GM23338 (cell line): ENCODE results near the gene FRZB.

Experiments
- EZH2phosphoT487 ChIP-seq: fragments of 200-600 bp; sonication (generic); IDR thresholded peaks from one replicate; pipeline ENCODE4 v1.8.1; 2018; ENCODE audit warnings: antibody characterized with exemption; ENCODE audit not compliant: unreplicated experiment
- POLR2AphosphoS5 ChIP-seq: IDR thresholded peaks from 2 replicates; pipeline ENCODE4 v1.6.1; 2016; ENCODE audit warnings: antibody characterized with exemption, low read depth
- TF ChIP-seq, protein P1 (sequence below): IDR thresholded peaks from one replicate; pipeline ENCODE4 v1.6.1; 2018; ENCODE audit warnings: antibody characterized with exemption; ENCODE audit not compliant: unreplicated experiment
- TF ChIP-seq, protein P2 (sequence below), 2 experiments: fragments of 200-600 bp in 1 of 2; sonication (generic) in 1 of 2; conservative IDR thresholded peaks; 2 replicates each; pipeline versions ENCODE4 v1.5.1 to v1.6.1; 2016 to 2017; ENCODE audit warnings: antibody characterized with exemption in 2 of 2, low read depth in 2 of 2, mild to moderate bottlenecking in 2 of 2, moderate library complexity in 1 of 2

DNA sequence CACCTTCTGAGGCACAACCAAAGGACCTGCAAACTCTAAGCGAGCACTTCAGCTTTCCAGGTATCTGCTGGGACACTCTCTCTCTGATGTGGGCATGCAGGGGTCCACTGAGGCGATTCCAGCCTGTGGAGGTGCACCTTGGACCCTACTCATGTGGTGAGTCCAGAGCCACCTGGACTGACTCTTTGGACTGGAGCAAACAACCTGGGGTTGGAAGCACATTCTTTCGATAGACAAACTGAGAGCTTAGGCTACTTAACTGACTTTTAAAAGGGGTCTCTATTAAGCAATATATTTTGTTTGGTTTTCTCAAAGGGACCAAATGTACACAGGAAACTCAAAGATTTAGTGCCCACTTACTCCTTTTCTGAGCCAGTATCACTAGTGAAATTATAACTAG, 51.6 kb downstream of the FRZB start:
- TF ChIP-seq POLR2AphosphoS5: no peak
- TF ChIP-seq, protein P1, sequence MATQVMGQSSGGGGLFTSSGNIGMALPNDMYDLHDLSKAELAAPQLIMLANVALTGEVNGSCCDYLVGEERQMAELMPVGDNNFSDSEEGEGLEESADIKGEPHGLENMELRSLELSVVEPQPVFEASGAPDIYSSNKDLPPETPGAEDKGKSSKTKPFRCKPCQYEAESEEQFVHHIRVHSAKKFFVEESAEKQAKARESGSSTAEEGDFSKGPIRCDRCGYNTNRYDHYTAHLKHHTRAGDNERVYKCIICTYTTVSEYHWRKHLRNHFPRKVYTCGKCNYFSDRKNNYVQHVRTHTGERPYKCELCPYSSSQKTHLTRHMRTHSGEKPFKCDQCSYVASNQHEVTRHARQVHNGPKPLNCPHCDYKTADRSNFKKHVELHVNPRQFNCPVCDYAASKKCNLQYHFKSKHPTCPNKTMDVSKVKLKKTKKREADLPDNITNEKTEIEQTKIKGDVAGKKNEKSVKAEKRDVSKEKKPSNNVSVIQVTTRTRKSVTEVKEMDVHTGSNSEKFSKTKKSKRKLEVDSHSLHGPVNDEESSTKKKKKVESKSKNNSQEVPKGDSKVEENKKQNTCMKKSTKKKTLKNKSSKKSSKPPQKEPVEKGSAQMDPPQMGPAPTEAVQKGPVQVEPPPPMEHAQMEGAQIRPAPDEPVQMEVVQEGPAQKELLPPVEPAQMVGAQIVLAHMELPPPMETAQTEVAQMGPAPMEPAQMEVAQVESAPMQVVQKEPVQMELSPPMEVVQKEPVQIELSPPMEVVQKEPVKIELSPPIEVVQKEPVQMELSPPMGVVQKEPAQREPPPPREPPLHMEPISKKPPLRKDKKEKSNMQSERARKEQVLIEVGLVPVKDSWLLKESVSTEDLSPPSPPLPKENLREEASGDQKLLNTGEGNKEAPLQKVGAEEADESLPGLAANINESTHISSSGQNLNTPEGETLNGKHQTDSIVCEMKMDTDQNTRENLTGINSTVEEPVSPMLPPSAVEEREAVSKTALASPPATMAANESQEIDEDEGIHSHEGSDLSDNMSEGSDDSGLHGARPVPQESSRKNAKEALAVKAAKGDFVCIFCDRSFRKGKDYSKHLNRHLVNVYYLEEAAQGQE: no peak
- TF ChIP-seq, protein P2, sequence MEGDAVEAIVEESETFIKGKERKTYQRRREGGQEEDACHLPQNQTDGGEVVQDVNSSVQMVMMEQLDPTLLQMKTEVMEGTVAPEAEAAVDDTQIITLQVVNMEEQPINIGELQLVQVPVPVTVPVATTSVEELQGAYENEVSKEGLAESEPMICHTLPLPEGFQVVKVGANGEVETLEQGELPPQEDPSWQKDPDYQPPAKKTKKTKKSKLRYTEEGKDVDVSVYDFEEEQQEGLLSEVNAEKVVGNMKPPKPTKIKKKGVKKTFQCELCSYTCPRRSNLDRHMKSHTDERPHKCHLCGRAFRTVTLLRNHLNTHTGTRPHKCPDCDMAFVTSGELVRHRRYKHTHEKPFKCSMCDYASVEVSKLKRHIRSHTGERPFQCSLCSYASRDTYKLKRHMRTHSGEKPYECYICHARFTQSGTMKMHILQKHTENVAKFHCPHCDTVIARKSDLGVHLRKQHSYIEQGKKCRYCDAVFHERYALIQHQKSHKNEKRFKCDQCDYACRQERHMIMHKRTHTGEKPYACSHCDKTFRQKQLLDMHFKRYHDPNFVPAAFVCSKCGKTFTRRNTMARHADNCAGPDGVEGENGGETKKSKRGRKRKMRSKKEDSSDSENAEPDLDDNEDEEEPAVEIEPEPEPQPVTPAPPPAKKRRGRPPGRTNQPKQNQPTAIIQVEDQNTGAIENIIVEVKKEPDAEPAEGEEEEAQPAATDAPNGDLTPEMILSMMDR (conservative IDR thresholded peaks at IDR 0.05; ENCODE audit: low read depth in 2 of 2): no peak
- no peak for TF ChIP-seq EZH2phosphoT487
